A549 (cell line): ENCODE data around the gene HDAC3. TPM values are rescaled to one million over a fixed set of nuclear protein-coding genes. Genes with fewer than 3 reads are reported as not detected.

ENCODE experiments used
- ATAC-seq, 2 experiments: fragments of 200-7000 bp in 1 of 2; fragments of >200 bp in 1 of 2; cut with Nextera tagmentation in 1 of 2; cut with Tn5 transposase in 1 of 2; 3 replicates each; pipeline versions ENCODE4 v1.8.0 to v1.9.1; 2018 to 2020; ENCODE audit warnings: mild to moderate bottlenecking in 1 of 2, moderate library complexity in 1 of 2
- CTCF ChIA-PET: fragments of 300-600 bp; sonication (Branson Sonifier 250); formaldehyde crosslinking; extraction: SDS; loops from one replicate; lab custom pipeline; 2021; ENCODE audit warnings: antibody characterized with exemption, inconsistent platforms; lab: Yijun Ruan, JAX
- POLR2A ChIA-PET: fragments of 350-600 bp; formaldehyde crosslinking; extraction: SDS; loops from one replicate; lab custom pipeline; 2021; ENCODE audit warnings: antibody characterized with exemption, inconsistent platforms; lab: Yijun Ruan, JAX
- DNase-seq, 2 experiments: peaks; one replicate each; pipeline versions ENCODE4 v3.0.0 to v3.0.0-alpha.2; 2011 to 2016; ENCODE audit warnings: low read depth in 1 of 2, low spot score in 1 of 2
- FAIRE-seq: peaks from 2 replicates; lab custom pipeline; 2011; peaks lifted over from hg19 to GRCh38; lab: Jason Lieb, UNC
- H3K27ac ChIP-seq, 2 experiments: fragments of >200 bp; sonication (Bioruptor Twin); formaldehyde crosslinking; 3 replicates each; pipeline ENCODE4 v1.5.1; 2016 to 2017
- H3K4me1 ChIP-seq: fragments of >200 bp; sonication (Bioruptor Twin); formaldehyde crosslinking; 3 replicates; pipeline ENCODE4 v1.6.1; 2016
- H3K4me2 ChIP-seq: fragments of >200 bp; sonication (Bioruptor Twin); formaldehyde crosslinking; 3 replicates; pipeline ENCODE4 v1.6.1; 2016
- H3K4me3 ChIP-seq: fragments of >200 bp; sonication (Bioruptor Twin); formaldehyde crosslinking; 3 replicates; pipeline ENCODE4 v1.5.1; 2016
- H3K9me3 ChIP-seq: fragments of >200 bp; sonication (Bioruptor Twin); formaldehyde crosslinking; 3 replicates; pipeline ENCODE4 v1.6.1; 2016
- CBX8 ChIP-seq: fragments of 200-600 bp; sonication (generic); IDR thresholded peaks from 2 replicates; pipeline ENCODE4 v1.6.1; 2016
- EHMT2 ChIP-seq: fragments of 200-600 bp; sonication (generic); IDR thresholded peaks from 2 replicates; pipeline ENCODE4 v1.6.1; 2016; ENCODE audit warnings: antibody characterized with exemption, low read depth, mild to moderate bottlenecking, moderate library complexity
- FOSB ChIP-seq: fragments of 250-450 bp; sonication (Bioruptor Pico); IDR thresholded peaks from 2 replicates; pipeline ENCODE4 v1.5.0; 2020; ENCODE audit warnings: mild to moderate bottlenecking, moderate library complexity
- KDM5A ChIP-seq: fragments of 200-600 bp; sonication (generic); IDR thresholded peaks from 2 replicates; pipeline ENCODE4 v1.6.1; 2016; ENCODE audit warnings: antibody characterized with exemption, mild to moderate bottlenecking
- MAZ ChIP-seq: fragments of 150-350 bp; IDR thresholded peaks from 2 replicates; pipeline ENCODE4 v1.6.1; 2014; ENCODE audit warnings: antibody characterized with exemption, low read depth, low read length, borderline replicate concordance
- MYC ChIP-seq: IDR thresholded peaks from 2 replicates; pipeline ENCODE4 v1.6.1; 2012; ENCODE audit warnings: mild to moderate bottlenecking, inconsistent platforms, low read length, improper control_type of control experiment, borderline replicate concordance
- NR3C1 ChIP-seq: fragments of >200 bp; sonication (Bioruptor Twin); formaldehyde crosslinking; IDR thresholded peaks from 3 replicates; pipeline ENCODE4 v1.6.1; 2017
- RCOR1 ChIP-seq: fragments of 150-350 bp; IDR thresholded peaks from 2 replicates; pipeline ENCODE4 v1.6.1; 2014; ENCODE audit warnings: antibody characterized with exemption, low read length, low read depth
- SMC3 ChIP-seq: fragments of >200 bp; sonication (Bioruptor Twin); formaldehyde crosslinking; IDR thresholded peaks from 3 replicates; pipeline ENCODE4 v1.6.1; 2018; ENCODE audit warnings: inconsistent platforms
- TFCP2L1 ChIP-seq: fragments of 250-450 bp; sonication (Bioruptor Pico); IDR thresholded peaks from 2 replicates; pipeline ENCODE4 v1.5.0; 2021; ENCODE audit warnings: mild to moderate bottlenecking
- TP53 ChIP-seq: fragments of 250-450 bp; sonication (Bioruptor Pico); IDR thresholded peaks from 2 replicates; pipeline ENCODE4 v1.5.0; 2021; ENCODE audit warnings: mild to moderate bottlenecking, moderate library complexity
- ZC3H11A ChIP-seq: fragments of 450-650 bp; IDR thresholded peaks from 2 replicates; pipeline ENCODE4 v1.6.1; 2014; ENCODE audit warnings: antibody characterized with exemption, mild to moderate bottlenecking
- ZSCAN20 ChIP-seq: fragments of 250-450 bp; sonication (Bioruptor Pico); IDR thresholded peaks from 2 replicates; pipeline ENCODE4 v1.8.0; 2022; ENCODE audit warnings: mild to moderate bottlenecking, moderate library complexity
- WGBS: methylation state at CpG from one replicate; pipeline ENCODE4 v1.1.6; 2017; ENCODE audit errors: missing lambda C conversion rate; 5-methylcytosine and 5-hydroxymethylcytosine counted together
- polyA plus RNA-seq, 4 experiments: library from polyadenylated mRNA; depleted of rRNA in 3 of 4; stranded (reverse); fragments of >200 nt; fragmentation: RNase III in 1 of 4; extraction: RNeasy Plus Mini Kit Qiagen cat#74134 plus additional on column Dnase treatment in 1 of 4; gene quantifications; 2 replicates in 3 of 4; 3 replicates in 1 of 4; pipeline ENCODE4 v1.2.3, GENCODE V29; 2011 to 2017
- TF ChIP-seq, protein P1 (sequence below): fragments of 150-350 bp; IDR thresholded peaks from 2 replicates; pipeline ENCODE4 v1.6.1; 2014; ENCODE audit warnings: low read depth, mild to moderate bottlenecking, low read length
- TF ChIP-seq, protein P2 (sequence below): fragments of >200 bp; sonication (Bioruptor Twin); formaldehyde crosslinking; IDR thresholded peaks from 3 replicates; pipeline ENCODE4 v1.6.1; 2016
- TF ChIP-seq, protein P3 (sequence below): IDR thresholded peaks from 2 replicates; pipeline ENCODE4 v1.6.1; 2012

The HDAC3 gene
- polyA plus RNA-seq, 2 of the 4 experiments (the other 2 are of a cell fraction) = 51.1 to 67.3 TPM

DNA sequence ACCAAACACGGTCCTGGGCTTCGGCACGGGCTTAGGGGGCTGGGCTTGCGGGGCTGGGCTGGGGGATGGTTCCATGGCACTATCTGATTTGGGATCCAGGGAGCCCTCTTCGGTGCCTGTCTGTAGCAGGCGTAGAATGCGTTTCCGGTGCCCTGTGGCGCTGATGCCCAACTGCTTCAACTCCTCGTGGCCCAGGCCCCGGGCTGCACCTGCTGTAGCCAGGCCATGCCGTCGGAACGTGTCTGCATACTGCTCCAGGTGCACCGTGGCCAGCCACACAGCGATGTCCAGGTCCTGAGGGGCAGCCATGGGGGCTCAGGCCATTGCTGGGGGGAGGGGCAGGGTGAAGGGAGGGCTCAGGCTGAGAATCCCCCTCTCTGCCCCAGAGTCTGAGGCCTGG, 43.5 kb upstream of the HDAC3 start:
- ChIA-PET CTCF (interaction anchor here (1.0 to 7.5 kb wide), 4 partner anchors 12 to 199 kb away, joined by 3 to 63 read pairs (median 22); no protein-coding TSS in a partner anchor), POLR2A (no interaction called here)
- Histone ChIP-seq H3K9me3 (no peaks in the 10 kb centered on the region), H3K4me1 (peaks cover 24% of the 10 kb centered on the region), H3K4me3 (no peak overlapping the region), H3K4me2 (no peak overlapping the region), H3K27ac (peak overlapping the region in 1 of 2 experiments; percentile 98; a peak in 3 of 6 replicates)
- WGBS = 98% methylated on average over 11 of the region's 16 CpGs
- DNase-seq (no peak), FAIRE-seq (no peak), ATAC-seq (no peak)
- TF ChIP-seq EHMT2 (no peak), KDM5A (no peak), NR3C1 (no peak), TP53 (no peak)
- TF ChIP-seq, protein P1, sequence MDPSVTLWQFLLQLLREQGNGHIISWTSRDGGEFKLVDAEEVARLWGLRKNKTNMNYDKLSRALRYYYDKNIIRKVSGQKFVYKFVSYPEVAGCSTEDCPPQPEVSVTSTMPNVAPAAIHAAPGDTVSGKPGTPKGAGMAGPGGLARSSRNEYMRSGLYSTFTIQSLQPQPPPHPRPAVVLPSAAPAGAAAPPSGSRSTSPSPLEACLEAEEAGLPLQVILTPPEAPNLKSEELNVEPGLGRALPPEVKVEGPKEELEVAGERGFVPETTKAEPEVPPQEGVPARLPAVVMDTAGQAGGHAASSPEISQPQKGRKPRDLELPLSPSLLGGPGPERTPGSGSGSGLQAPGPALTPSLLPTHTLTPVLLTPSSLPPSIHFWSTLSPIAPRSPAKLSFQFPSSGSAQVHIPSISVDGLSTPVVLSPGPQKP = no peak

DNA sequence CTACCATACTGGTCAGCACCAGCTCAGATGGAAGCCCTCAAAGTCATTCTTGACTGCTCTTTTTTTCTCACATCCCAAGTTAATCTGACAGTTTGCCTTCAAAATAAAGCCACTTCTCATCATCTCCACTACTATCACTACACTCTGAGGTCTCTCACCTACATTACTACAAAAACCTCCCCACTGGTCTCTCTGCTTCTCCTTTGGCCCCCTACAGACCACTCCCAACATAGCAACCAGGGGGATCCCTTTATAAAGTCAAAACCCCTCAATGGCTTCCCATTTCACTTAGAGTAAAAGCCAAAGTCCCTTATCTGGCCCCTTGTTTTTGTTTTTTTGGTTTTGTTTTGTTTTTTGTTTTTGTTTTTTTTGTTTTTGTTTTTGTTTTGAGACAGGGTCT, 40.8 kb upstream of the HDAC3 start:
- DNase-seq = peak in 1 of 2 experiments; percentile 56
- TF ChIP-seq, protein P2, sequence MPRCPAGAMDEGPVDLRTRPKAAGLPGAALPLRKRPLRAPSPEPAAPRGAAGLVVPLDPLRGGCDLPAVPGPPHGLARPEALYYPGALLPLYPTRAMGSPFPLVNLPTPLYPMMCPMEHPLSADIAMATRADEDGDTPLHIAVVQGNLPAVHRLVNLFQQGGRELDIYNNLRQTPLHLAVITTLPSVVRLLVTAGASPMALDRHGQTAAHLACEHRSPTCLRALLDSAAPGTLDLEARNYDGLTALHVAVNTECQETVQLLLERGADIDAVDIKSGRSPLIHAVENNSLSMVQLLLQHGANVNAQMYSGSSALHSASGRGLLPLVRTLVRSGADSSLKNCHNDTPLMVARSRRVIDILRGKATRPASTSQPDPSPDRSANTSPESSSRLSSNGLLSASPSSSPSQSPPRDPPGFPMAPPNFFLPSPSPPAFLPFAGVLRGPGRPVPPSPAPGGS = no peak
- TF ChIP-seq ZC3H11A (no peak), TFCP2L1 (CRISPR knock-in tag) (no peak), MAZ (no peak), CBX8 (no peak), EHMT2 (no peak), MYC (no peak), FOSB (CRISPR knock-in tag) (no peak), ZSCAN20 (CRISPR knock-in tag) (no peak), SMC3 (no peak)
- TF ChIP-seq, protein P1 = no peak
- CTCF ChIA-PET = interaction anchor here (0.6 to 3.2 kb wide), 4 partner anchors 15 to 283 kb away, joined by 3 to 16 read pairs (median 6); no protein-coding TSS in a partner anchor

DNA sequence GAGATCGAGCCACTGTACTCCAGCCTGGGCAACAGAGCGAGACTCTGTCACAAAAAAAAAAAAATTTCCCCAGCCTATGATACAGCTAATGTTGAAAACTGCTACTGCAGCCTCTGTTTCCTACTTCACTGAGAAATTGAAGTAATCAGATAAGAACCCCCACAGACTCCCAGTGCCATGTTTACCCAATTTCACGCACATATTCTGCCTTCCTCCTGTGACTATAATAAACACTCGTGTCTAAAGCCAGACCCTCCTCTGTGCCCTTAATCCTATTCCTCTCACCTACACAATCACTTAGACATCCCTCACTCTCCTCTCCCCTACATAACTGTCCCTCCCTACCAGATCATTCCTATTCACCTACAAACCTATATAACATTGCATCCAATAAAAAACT, 39.0 kb upstream of the HDAC3 start:
- no peaks in the 10 kb centered on the region for H3K9me3 ChIP-seq
- no peak for FAIRE-seq
- CTCF ChIA-PET = interaction anchor here (1.3 to 3.2 kb wide), 4 partner anchors 11 to 285 kb away, joined by 4 to 16 read pairs (median 10); no protein-coding TSS in a partner anchor
- TF ChIP-seq, protein P3, sequence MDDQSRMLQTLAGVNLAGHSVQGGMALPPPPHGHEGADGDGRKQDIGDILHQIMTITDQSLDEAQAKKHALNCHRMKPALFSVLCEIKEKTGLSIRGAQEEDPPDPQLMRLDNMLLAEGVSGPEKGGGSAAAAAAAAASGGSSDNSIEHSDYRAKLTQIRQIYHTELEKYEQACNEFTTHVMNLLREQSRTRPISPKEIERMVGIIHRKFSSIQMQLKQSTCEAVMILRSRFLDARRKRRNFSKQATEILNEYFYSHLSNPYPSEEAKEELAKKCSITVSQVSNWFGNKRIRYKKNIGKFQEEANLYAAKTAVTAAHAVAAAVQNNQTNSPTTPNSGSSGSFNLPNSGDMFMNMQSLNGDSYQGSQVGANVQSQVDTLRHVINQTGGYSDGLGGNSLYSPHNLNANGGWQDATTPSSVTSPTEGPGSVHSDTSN = no peak
- no peak for TF ChIP-seq FOSB (CRISPR knock-in tag)
- TF ChIP-seq RCOR1 = no peak
- no peak for DNase-seq
- 98% methylated on average over 4 of the region's 4 CpGs for WGBS
- peaks cover 2% of the 10 kb centered on the region for H3K4me1 ChIP-seq
- POLR2A ChIA-PET = no interaction called here
- H3K4me3 ChIP-seq = no peak overlapping the region
- ATAC-seq = no peak
- H3K27ac ChIP-seq = no peak overlapping the region
- H3K4me2 ChIP-seq = no peak overlapping the region

More for the DNA sequence above, 40.8 kb upstream of the HDAC3 start:
- Histone ChIP-seq H3K4me1 (peaks cover 14% of the 10 kb centered on the region), H3K27ac (no peak overlapping the region), H3K9me3 (no peaks in the 10 kb centered on the region), H3K4me3 (no peak overlapping the region), H3K4me2 (no peak overlapping the region)
- no peak for FAIRE-seq
- POLR2A ChIA-PET = interaction anchor here (1.6 kb wide), 1 partner anchor 291 kb away, joined by 4 read pairs; the partner anchor contains the start of gene RNF14
- no peak for ATAC-seq
